Ramos (cell line): Measurements from ENCODE around the gene STX12.
"Not testable (repeated sequence)": the region's sequence is repeated elsewhere in the genome, so short reads cannot be mapped to it uniquely, and the experiment has no call there.

Experiments
- in situ Hi-C: fragments of 300-500 bp; cut with MboI; formaldehyde crosslinking; loops from one replicate; pipeline ENCODE4 v1.14.3; 2022; ENCODE audit warnings: low sequenced_read_pairs; ENCODE audit not compliant: unreplicated experiment

STX12 gene

DNA sequence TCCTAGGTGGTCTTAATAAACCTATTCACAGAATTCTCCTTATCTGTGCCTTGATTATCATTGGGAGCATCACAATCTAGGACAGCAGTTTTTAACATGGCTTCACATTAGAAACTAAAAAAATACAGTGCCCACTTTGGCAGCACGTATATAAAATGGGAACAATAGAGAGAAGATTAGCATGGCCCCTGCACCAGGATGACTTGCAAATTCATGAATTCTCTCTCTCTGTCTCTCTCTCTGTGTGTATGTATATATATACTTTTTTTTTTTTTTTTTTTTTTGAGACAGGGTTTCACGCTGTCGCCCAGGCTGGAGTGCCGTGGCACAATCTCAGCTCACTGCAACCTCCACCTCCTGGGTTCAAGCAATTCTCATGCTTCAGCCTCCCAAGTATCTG is 51.4 kb downstream of the STX12 start:
- in situ Hi-C loops = no loop called here

DNA sequence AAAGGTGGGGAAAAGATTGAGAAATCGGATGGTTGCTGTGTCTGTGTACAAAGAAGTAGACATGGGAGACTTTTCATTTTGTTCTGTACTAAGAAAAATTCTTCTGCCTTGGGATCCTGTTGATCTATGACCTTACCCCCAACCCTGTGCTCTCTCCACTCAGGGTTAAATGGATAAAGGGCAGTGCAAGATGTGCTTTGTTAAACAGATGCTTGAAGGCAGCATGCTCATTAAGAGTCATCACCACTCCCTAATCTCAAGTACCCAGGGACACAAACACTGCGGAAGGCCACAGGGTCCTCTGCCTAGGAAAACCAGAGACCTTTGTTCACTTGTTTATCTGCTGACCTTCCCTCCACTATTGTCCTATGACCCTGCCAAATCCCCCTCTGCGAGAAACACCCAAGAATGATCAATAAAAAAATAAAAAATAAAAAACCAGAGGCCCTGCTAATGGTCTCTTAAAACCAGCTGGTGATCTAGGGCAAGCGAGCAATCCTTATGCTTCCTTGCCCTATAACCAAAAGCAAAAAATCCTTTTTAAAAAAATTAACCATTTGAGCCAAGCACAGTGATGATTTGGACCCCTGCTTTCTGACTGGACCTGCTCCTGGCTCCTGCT is 56.4 kb downstream of the STX12 start:
- in situ Hi-C loops = not testable (repeated sequence)

DNA sequence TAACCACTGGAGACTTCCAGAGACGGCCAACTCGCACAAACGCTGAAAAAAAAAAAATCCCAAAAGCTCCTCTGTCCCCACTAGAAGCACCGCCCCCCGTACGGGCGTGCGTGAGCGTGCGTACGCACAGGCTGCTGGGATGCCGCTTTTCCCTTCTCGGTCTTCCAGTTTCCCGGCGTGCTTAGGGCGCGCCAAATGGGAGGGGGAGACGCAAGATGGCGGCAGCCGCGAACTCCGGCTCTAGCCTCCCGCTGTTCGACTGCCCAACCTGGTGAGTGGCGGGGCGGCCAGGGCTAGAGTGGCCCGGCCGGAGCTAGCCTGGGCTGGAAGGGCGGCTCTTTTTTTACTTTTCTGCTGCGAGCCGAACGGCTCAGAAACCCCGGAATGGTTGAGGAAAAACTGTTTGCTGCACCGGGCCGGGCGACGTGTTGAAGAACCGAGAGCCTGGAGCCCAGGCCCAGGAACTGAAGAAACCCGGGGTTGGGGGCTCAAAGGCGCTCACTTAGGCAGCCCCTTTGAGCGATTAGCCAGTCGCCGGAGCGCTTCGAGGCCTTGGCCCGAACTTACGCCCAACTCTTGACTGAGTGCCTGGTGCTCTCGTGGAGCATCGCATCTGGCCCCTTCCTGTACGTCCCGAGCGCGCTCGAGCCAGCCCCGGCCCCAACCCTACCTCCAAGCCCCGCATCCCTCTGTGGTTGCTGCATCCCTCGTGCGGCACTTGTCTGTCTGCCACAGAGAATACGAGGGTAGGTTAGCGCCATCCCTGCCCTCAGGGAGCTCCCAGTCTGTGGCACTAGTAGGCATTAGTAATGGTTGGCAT is 57.8 kb downstream of the STX12 start, which contains the start of gene PPP1R8:
Gene PPP1R8 (plus strand): TSS at position 162 of the 820 bp plus-strand sequence. CDS start 54 bp downstream, at position 216.
- in situ Hi-C loops = no loop called here

DNA sequence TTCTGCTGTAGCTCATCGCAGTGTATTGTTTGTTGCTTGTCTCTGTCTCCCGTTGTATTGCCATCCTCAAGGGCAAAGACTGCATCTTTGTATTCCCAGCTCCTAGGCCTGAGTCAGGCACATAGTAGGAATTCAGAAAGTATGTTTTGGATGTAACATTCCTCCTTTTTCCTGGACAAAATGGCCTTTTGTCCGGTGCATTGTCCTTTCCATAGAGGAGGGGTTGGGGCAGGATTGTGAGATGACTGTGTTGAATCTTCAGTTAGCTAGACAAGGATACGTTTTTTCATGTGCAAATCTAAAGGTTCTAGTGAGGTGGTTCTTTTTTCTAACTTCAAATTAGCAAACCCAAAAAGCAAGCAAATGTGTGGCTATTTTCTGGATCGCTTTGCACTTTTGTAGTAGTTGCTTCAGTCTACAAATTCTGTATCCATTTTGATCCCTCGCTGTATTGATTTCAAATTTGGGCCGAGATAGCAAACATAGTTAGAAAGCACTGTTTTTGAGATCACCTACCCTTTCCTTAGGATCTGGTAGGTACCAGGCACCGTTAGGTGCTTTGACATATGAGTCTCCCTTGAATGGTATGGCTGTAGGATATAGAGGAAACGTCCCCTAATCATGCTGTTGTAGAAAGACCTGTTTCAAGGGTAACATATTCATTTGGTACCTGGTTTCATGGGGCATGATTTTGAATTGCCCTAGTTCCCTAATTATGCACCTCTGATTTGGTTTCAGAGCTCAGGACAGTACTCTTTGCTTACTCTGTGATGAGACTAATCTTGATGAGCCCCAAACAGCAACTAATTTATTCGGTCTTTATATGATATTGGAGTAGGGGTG is 58.8 kb downstream of the STX12 start:
- in situ Hi-C loops = no loop called here

DNA sequence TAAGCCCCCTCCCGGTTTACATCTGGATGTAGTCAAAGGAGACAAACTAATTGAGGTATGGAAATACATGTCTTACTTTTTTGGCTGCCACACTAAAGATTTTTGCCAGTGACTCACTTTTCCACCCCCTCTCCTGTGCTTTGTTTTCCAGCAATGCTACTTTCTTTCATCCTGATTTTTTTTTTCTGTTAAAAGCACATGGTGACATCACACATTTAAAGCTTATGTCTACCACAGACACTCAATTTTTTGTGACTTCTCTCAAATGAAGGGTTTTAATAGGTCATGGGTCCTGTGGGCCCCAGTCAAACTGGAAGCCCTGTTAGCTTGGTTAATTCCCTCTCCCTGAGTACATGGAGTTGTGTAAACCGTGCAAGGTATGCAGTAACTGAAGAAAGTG is 59.7 kb downstream of the STX12 start:
- in situ Hi-C loops = no loop called here

DNA sequence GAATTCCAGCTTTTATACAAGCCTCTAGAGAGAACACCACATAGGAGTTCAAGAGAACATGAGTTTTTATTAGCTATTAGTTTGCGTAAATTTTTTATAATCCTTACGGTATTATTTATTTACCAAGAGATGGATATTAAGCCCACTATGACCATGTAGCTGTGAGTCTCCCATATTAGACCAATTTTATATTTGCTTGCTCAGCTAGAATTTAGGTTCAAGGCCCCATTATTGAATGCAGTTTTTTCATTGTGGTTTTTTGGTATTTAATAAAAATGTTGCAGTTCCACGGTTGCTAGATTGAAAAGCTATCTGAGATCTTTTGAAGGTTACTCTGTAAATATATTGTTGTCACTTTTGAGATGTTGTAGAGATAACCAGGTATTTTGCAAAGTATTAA is 60.5 kb downstream of the STX12 start:
- in situ Hi-C loops = no loop called here

DNA sequence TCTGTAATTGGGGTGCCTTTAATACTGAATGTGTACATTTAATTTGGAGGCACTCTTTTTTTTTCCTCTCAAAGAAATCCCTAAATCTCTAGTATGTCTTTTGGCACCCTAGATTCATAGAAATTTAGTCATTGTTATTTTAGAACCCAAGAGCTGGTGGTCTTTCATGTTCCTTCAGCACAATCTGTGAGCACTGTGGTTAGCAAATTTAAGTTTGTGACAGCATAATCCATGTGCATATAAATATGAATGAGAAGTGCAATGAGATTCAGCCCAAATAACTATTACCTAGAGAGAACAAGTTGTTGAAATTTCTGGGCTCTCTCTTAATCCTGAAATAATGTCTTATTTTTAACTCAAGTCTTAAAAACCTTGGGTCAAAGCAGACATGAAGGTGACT is 62.0 kb downstream of the STX12 start:
- in situ Hi-C loops = no loop called here

DNA sequence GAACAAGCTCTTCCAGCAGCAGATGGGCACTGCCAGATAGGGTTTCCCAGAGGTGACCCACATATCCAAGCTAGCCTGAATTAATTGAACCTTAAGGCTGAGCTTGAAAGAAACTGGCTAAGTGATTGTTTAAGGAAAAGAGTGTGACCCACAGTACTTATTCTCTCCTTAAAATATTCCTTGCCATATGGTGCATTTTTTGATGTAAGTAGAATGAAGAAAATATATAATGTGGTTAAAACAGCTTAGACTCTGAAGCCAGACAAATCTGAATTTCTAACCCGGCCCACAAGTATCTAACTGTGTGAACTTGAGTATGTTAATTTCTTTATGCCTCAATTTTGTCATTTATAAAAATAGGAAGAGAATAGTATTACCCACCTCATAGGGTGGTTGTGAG is 62.5 kb downstream of the STX12 start:
- in situ Hi-C loops = no loop called here

DNA sequence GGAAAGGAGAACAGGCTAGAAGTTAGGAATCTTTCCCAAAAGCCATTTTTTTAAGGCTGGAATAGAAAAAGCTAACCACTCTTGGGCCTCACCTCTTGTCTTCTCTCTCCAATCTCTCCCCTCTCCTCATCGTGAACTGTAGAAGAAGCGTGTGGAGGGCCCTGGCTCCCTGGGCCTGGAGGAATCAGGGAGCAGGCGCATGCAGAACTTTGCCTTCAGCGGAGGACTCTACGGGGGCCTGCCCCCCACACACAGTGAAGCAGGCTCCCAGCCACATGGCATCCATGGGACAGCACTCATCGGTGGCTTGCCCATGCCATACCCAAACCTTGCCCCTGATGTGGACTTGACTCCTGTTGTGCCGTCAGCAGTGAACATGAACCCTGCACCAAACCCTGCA is 76.9 kb downstream of the STX12 start:
- in situ Hi-C loops = loop anchor here (25.0 kb wide), 1 partner anchor 362 kb away; no protein-coding TSS in a partner anchor

DNA sequence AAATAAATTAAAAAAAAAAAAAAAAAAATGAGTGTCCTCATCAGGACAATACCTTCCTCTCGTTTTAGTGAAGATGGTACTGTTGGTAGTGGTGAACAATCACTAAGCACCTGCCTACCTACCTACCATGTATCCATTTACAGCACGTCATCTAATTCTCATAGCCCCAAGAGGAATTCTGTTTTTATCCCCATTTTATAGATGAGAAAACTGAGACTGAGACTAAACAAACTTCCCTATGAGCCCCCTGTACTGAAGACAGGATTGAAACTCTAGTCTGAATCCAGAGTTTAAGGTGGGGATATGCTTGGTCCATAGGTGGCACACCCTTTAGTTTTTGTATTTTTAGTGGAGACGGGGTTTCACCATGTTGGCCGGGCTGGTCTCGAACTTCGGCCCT is 82.1 kb downstream of the STX12 start:
- in situ Hi-C loops = loop anchor here (25.0 kb wide), 1 partner anchor 357 kb away; no protein-coding TSS in a partner anchor

DNA sequence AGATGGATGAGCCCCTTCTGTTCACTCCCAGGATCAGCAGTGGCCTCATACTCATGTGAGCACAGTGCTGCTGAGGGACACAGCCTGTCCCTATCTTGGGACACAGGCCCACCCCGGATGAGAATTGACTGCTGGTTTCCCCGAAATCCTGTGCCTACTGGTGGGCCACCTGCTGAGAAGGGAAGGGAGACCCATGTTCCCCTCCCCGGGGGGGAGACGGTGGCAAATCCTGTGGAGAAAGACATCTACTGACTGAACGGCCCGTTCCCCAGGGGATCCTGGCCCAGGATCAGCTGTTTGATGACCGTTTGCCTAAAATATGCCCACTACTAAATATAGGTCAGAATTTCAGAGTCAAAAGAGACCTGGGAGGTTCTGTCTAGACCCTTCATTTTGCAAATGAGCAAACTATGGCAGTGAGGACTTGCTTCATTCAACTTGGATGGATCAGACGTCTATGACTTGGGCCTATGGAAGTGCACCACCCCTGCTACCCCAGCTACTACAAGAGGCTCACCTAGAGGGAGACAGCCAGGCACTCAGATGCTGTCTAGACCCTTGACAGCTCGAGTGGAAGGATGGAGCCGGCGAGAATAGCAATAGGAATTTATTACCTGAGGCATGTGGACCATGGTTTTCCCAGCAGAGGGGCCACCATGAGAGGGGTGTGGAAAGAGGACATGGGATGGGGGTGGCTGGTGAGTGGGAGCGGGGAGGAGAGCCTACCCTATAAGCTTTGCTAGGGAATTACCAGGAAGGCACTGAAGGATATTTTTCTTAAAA is 83.7 kb downstream of the STX12 start:
- in situ Hi-C loops = loop anchor here (25.0 kb wide), 1 partner anchor 356 kb away; no protein-coding TSS in a partner anchor

DNA sequence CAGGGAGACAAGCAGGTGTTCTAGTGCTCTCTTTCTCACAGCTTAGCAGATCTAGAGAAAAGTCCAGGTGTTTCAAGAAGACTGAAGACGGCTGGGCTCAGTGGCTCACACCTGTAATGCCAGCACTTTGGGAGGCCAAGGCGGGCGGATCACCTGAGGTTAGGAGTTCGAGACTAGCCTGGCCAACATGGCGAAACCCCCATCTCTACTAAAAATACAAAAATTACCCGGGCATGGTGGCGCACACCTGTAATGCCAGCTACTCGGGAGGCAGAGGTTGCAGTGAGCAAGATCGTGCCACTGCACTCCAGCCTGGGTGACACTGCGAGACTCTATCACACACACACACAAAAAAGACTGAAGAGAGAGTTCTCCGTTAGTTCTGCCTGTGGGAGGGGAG is 84.5 kb downstream of the STX12 start:
- in situ Hi-C loops = loop anchor here (25.0 kb wide), 1 partner anchor 355 kb away; no protein-coding TSS in a partner anchor

DNA sequence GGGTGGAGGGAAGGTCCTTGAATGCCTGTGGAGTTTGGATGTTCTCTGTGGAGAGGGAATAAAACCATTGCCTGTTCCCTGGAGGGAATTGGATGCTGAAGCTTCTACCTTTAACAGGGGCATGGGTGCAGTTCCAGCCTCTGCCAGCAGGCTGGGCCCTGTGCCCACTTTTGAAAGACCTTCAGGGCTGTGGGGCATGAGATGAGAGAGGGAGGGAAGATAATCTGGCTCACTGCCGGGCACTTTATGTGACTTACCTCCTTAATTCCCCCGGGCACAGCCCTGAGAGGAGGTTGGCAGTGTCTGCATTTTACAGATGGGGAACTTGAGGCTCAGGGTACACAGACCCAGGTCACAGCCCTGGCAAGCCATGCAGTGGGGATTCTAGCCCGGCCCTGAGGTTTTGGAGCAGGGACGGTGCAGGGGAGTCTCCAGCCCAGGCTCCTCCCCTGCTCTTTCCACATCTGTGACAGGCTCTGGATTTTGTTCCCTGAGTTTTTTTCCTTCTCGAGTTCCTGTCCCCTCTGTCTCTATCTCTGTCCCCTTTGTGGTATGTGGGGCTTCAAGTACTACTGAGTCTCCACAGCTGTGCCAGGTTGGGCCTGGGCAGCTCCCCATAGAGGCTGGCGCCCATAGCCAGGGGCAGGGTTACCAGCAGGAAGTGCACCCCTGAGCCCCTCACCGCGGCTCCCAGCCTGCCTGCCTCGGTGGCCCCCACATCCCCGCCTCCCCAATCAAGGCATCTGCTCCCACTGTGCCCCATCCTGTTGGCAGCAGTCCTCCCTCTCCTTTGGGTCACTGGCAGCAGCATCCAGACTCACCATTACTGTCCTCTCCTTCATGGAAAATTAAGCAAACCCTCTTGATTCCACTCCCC is 85.3 kb downstream of the STX12 start:
- in situ Hi-C loops = loop anchor here (25.0 kb wide), 1 partner anchor 354 kb away; no protein-coding TSS in a partner anchor

DNA sequence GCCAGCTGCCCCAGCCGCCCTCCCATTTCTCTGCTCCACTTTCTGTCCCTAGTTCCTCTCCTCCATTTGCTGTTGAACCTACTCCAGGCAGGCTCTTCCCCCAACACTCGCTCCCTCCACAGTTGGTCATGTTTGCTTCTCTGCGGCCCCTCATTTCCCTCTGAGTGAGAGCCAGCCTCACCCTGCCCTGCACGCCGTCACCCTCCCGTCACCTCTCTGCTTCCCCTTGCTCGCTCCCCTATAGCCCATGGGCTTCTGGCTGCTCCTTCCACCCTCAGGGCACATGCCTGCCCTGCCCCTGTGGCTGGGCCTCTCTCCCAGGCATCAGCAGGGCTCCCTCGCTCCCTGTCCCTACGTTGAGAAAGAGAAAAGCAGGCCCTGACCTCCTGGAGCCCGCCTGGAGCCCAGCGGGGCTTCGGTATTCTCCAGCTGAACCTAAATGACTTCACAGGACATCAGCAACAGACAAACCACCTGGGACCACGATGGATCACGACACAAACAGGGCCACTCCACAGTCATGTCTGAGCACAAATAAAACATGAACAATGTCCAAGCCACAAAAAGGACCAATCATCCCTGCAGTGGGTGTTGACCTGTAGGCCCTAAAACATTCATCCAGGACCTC is 86.0 kb downstream of the STX12 start:
- in situ Hi-C loops = loop anchor here (25.0 kb wide), 1 partner anchor 353 kb away; no protein-coding TSS in a partner anchor

DNA sequence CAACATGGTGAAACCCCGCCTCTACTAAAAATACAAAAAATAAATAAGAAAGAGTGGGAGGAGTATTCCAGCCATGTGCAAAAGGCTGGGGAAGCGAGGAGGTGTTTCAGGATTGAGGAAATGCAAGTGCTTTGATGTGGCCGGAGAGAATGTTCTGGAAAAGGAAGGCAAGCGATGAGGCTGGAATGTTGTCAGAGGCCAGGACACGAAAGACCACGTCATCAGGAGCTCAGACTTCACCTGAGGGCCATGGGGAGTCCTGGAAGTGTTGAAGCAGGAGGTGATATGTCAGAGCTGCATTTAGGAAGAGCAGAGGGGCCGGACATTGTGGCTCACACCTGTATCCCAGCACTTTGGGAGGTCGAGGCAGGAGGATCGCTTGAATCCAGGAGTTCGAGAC is 88.4 kb downstream of the STX12 start:
- in situ Hi-C loops = loop anchor here (5.0 to 25.0 kb wide), 2 partner anchors 106 to 351 kb away; no protein-coding TSS in a partner anchor

DNA sequence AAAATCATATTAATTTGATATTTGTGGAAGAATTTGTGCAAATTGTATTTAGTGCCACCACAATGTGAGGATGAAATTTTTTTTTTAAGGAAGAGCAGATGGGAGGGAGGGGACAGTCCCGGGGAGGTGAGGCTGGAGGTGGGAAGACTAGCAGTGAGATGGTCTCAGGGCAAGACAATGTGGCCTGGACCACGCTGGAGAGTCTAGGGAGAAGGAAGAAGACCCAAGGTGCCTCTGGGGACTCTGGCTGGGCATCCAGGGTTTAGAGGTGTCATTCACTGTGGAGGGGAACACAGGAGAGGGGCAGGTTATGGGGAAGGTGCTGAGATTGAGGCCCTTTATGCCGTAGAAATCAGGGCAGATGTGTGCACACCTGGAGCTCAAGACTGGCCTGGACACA is 89.0 kb downstream of the STX12 start:
- in situ Hi-C loops = loop anchor here (5.0 to 25.0 kb wide), 2 partner anchors 105 to 350 kb away; no protein-coding TSS in a partner anchor

DNA sequence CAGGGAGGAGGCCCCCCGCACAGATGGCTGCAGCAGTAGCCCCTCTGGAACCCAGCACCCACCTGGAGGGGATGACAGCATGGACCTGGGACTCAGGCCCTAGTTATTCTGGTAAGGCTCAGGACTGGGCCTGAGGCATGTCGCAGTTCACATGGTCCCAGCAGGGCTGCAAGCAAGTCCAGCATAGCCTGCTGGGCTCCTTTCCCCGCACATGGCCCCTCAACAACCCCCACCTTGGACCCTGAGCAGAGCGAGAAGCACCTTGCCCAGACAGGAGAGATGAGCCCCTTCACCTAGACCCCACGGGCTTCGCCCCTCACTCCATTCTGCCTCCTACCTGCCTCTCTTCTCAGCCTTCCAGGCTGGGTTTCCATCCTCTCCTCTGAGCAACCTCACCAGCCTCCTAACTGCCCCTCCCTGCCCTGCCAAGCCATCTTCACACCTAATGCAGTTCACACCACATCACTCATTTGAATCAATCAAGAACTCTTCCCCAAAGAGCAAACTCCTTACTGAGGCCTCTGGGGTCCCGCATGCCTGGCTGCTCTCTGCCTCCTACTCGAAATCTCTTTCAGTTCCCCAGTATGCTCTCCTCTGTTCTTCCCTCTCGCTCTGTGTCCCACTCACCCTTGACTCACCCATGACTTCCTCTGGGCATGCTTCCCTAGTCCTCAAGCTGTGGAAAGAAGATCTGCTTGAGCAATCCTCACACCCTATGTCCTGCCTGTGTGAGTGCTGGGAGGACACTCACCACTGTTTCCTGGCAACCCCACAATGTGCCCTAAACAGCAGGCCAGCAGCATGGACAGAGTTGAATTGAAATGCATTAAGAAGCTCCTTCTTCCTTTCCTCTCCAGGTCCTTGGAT is 89.9 kb downstream of the STX12 start:
- in situ Hi-C loops = loop anchor here (5.0 to 25.0 kb wide), 2 partner anchors 104 to 349 kb away; no protein-coding TSS in a partner anchor
